Measurements from ENCODE around the gene CBX6.

The CBX6 gene

DNA sequence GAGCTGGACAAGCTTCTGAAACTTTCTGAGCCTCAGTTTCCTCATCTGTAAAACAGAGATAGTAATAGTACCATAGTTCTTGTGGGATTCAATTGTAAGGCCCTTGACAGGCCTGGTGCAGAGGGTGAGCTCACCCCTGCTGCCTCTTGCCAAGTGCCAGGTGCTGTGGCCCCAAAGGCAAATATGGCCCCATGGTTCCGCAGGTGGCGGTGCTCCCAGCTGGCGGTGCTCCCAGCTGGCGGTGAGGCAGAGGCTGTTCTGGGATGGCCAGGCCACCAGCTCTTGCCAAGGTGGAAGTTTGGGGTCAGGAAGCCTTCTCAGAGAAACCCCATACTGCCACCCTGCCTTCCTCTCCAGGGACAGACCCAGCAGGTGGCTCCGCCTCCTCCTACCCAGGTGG lies 37.0 kb downstream of the CBX6 start:
- no peak for DNase-seq

GRCh38 chr22:38834215-38834953 lies 37.6 kb downstream of the CBX6 start:
- no peak for DNase-seq

DNA sequence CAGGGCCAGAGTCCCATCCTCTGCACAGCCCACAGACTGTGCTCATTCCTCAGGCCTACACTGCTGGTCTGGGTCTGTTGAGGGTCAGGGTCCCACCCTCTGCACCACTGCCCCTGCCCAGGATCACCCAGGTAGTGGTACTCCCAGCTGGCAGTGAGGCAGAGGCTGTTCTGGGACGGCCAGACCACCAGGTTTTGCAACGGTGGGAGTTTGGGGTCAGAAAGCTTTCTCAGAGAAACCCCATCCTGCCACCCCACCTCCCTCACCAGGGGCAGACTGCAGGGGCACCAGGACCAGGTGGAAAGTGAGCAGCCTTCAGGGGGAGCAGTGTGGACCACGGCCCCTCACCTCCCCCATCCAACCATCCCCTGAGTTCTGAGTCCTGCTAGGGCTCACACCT lies 39.0 kb downstream of the CBX6 start:
- no peak for DNase-seq

DNA sequence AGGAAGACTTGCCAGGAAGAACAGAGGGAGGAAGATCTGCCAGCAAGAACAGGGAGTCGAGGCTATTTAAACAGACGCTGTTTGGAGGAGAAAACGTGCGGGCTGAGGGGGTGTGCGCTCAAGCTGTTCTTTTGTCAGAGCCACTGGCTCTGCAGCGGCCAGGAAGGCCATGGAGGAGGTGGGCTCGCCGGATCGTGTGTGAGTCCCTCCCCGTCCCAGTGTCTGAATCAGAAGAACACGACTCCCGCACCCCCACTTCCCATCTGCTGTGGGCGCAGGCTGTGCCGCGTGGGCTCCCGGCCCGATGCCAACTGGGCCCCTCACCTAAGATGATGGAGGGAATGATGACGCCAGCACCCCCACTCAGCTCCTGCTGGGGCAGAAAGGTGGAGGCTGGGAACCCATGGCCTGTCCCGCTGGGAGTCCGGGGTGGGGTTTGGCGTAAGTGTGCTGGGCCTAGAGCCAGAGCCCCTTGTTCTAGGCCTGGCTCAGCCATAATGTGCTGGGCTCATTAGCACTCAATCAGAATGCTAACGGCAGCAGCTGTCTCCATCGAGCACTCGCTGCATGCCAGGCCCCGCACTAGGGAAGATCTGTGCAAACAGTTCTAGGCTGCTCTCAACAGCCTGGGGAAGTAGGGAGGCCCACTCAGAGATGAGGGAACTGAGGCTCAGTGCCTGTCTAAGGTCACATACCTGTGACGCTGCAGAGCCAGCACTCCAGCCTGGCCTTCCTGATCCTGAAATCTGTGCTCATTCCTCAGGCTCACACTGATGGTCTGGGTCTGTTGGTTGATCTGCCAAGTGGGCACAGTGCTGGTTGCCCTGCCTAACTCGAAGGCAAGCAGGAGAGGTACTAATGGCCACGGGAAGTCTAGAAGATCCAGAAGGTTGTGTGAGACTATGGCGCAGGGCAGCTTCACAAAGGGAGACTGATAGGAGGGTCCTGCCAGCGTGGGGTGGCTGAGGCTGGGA lies 39.7 kb downstream of the CBX6 start:
- no peak for DNase-seq

DNA sequence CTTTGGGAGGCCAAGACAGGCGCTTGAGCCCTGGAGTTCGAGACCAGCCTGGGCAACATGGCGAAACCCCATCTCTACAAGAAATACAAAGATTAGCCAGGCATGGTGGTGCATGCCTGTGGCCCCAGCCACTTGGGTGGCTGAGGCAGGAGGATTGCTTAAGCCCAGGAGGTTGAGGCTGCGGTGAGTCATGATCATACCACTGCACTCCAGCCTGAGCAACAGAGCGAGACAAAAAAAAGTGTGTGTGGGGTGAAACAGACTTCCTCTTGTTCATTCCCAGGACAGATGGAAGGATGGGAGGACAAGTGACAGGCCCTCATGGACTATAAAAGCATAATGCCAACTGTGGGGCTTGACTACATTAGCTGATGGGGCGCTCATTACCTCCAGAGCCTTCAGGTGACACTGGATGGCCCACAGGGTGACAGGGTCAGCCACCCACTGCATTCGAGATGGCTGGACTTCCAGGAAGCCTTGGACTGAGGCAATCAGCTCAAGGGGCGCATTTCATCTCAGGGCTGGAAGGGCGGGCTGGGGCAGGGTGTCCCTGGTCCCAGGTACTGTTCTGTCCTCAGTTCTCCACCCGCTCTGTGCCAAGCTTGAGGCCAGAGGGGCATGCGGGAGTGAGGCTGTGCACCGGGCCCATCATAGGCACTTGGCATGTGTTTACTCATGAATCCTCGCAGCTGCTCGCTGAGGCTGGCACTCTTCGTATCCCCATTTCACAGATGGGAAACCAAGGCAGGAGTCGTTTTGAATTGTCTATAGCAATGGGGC lies 40.7 kb downstream of the CBX6 start:
- no peak for DNase-seq

DNA sequence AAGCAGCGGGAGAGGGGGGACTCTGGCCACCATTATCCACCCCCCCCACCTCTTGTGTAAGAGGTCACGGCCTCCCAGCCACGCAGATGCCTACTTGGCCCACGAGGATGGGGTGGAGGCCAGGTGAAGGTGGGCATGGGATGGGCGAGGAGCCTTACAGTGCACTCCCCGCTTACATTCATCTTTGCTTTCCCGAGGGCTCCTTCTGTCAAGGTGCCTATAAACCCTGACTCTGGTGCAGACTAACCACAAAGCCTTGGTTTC lies 41.2 kb downstream of the CBX6 start:
- DNase-seq, result no peak

DNA sequence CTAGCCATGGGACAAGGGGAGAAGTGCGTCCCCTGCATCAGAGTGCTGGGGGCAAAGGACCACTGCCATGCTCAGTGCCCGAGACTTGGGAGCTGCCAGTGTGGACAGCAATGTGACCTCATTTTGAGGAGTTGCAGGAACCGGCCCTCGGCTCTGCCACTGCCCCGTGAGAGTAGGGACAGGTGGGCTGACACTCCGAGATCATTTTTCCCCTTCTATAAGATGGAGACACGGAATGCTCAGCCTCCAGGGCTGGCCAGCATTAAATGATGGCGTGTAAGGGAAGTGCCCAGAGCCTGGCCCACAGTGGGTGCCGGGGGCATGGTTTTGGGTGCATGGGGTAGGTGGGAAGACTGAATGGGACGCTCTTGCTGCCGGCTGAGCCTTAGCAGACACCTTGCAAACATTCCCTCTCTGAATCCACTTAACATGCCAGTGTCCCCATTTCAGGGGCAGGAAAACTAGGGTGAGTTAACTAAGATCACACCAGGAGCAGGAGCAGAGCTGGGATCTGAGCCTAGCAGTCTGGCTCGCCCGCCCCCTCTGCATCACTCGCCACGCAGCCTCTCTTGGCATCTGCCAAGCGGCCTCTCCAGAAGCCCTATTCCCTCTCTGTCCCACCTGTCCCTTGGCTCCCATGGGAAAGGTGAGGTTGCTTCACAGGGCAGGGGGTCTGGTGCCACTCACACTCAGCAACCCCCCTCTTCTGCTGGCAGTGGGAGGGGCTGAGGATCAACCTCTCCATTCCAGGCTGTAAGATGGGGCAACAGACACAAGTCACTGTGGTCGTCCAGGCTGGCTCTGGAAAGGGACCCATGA lies 41.8 kb downstream of the CBX6 start:
- DNase-seq, result no peak

DNA sequence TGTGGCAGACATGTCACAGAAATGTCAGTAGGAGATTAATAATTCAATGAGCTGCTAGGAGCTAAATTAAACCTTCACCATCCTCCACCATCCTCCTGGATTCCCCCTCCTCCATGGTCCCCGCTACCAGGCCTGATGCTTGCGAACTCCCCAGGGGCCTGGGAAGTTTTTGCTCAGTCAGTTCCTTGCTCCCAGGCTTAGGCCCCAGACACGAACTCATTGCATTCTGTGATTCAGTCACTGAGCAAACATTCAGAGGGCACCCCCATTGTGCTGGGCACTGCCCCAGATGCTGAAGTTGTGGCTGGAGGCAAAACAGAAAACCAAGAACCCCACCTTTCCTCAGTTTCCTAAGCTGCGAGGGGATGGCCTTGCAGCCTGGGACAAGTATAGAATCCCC lies 42.5 kb downstream of the CBX6 start:
- DNase-seq, result no peak

- DNase-seq, result no peak
These were observed 43.3 kb downstream of the CBX6 start for GRCh38 chr22:38828616-38829205.

DNA sequence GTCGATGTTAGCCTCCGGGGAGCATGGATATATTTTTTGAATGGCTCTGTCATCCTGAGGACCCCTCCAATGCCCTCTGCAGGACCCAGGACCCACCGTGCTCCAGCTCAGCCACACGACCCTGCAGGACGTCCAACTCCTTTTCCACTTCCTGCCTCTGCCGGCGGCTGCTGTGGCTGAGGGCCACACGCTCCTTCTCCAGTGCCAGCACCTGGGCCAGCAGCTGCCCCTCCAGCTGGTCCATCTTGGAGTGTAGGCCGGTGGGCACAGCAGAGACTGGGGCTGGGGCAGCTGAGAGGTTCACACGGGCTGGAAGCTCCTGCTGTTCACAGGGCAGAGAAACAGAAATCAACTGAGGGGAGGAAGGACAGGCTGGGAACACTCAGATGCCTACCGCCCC lies 43.8 kb downstream of the CBX6 start:
- DNase-seq, result no peak

GRCh38 chr22:38827510-38827909 lies 44.5 kb downstream of the CBX6 start:
- no peak for DNase-seq

DNA sequence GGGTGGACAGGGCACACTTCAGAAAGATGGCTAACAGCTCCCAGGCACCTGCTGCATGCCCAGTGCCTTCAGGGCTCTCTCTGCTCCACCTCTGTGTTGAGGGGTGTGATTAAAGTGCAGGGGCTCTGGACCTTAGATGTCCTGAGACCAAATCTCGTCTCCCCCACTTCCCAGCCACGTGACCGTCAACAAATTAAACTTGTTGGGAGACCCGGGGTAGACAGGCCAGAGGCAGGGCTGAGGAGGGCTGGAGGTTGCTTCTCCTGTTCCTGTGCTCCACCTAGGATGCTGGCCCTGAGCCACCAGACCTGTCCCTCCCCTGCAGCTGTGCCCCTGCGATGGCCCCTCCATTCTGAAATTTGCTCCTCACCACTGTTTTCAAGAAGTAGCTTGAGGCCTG lies 45.2 kb downstream of the CBX6 start:
- DNase-seq, result no peak

GRCh38 chr22:38826386-38826785 lies 45.6 kb downstream of the CBX6 start:
- DNase-seq, result no peak

DNA sequence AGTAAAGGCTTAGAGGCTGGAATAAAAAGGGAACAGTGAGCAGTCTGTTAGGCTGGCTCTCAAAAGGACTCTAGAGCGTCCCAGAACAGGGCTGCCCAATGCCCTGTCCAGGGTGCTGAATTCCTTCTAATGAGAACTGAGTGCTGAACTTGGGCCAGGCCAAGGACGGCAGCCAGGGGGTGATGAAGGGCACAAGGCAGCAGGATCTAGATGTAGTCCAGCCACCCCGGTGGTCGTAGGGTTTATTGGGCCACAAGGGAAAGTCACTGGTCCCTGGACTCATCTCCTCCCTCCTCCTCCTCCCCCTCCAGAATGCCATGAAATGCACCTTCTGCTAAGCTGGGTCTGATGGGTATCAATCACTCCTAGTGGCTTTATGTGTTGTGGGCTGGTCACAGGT lies 47.4 kb downstream of the CBX6 start:
- peak; percentile 48 for DNase-seq

GRCh38 chr22:38823637-38824036 lies 48.4 kb downstream of the CBX6 start:
- no peak for DNase-seq

DNA sequence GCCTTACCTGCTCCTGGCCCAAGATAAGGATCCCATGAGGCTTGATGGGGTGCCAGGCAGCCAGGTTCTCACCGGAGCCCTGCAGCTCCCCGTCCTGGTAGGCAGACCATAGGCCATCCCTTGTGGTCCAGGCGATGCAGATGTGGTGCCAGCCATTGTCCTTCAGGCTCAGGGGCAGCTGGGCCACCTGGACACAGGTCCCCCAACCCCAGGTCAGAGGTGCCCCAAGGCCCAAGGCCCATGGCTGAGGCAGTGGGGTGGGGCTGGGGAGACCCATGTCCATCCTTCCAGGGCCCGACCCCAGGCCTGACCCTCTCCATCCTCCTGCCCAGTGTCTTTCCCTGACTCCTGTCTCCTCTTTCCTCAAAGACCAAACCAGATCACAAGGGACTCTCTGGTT lies 48.9 kb downstream of the CBX6 start:
- no peak for DNase-seq

DNA sequence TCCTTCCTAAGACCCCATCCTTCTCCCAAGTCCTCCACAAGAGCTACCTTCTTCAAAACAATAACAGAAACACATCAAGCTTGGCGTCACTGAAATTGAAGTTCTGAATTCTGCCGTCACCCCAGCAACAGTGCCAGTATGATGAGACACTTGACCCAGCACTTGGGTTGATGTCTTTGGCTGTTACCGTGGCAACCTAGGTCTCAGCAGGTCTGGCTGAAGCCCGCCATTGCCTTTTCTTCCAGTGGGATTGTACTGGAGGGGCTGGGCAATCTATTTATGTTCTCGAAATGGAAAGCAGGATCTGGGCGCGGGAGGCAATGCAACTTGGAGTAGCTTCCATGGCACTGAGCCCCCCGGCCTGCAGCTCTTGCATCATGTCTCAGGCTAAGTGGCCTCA lies 52.0 kb downstream of the CBX6 start:
- no peak for DNase-seq

GRCh38 chr22:38819387-38819940 lies 52.6 kb downstream of the CBX6 start:
- no peak for DNase-seq

- no peak for DNase-seq
These were observed 54.8 kb downstream of the CBX6 start for GRCh38 chr22:38817196-38817595.

DNA sequence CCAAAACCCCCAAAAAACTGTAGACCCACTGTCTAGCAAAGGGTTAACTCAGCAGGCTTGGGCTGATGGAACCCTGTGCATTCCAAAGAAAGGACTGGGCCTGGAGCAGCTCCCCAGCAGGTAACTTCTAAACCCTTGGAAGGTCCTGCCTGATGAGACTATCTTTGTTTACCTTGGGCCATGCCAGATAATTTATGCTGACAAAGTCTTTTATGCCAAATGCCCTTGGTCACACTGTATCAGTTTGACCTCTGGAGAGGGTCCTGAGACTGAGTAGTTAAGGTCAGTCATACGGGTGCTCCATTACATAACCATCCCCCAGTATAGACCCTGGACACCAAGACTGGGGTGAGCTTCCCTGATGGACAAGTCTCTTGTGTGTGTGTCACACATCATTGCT lies 56.2 kb downstream of the CBX6 start:
- DNase-seq, result no peak

Measured in GDM1 (cell line).